Stomach smooth muscle (tissue), 2 donors: Measurements from ENCODE around the gene TSHZ1.

Source experiments
- H3K27ac ChIP-seq: one replicate; pipeline ENCODE4 v1.7.0; 2013; ENCODE audit warnings: mild to moderate bottlenecking, low read length, inconsistent platforms
- H3K27me3 ChIP-seq, 2 donors: one replicate each; pipeline ENCODE4 v1.7.0; 2013; ENCODE audit warnings: low read length in 2 of 2; ENCODE audit not compliant: insufficient read depth in 2 of 2, control insufficient read depth in 1 of 2
- H3K36me3 ChIP-seq, 2 donors: one replicate each; pipeline ENCODE4 v1.7.0; 2013; ENCODE audit warnings: low read length in 2 of 2; ENCODE audit not compliant: control insufficient read depth in 2 of 2, insufficient read depth in 2 of 2
- H3K4me1 ChIP-seq: one replicate; pipeline ENCODE4 v1.7.0; 2013; ENCODE audit warnings: low read length; ENCODE audit not compliant: control insufficient read depth, insufficient read depth
- H3K4me3 ChIP-seq, 2 donors: one replicate each; pipeline ENCODE4 v1.7.0; 2013; ENCODE audit warnings: low read length in 2 of 2
- H3K9ac ChIP-seq, 2 donors: one replicate each; pipeline ENCODE4 v1.7.0; 2013; ENCODE audit warnings: low read length in 2 of 2, mild to moderate bottlenecking in 1 of 2
- H3K9me3 ChIP-seq, 2 donors: one replicate each; pipeline ENCODE4 v1.7.0; 2013; ENCODE audit warnings: low read length in 2 of 2; ENCODE audit not compliant: control insufficient read depth in 2 of 2
- donor health status: healthy.
- donor health status: Pancreatic carcinoma.

TSHZ1 gene

DNA sequence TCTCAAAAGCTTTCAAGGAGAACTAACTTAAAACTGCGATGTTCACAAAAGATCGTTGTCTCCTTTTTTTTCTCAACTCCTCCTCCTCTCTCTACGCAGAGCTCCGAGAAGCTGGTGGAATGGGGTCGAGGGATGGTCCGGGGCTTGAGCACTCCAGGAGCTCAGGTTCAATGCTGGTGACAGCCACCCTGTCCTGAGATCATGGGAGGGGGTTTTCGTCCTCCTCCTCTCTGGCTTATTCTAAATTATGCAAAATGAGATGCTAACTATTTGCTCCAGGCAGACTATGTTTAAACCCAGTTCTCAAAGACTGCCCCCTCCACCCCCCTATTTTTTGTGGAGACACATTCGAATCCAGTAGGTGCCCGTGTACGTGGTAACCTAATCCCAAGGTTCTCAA is 11.8 kb downstream of the TSHZ1 start:
- peaks cover 49% of the 10 kb centered on the region for H3K4me1 ChIP-seq
- H3K4me3 ChIP-seq: peak overlapping the region in 1 of 2 donors; percentile 52
- H3K9ac ChIP-seq: peak overlapping the region; percentile 25 to 38
- no peaks in the 10 kb centered on the region for H3K36me3 ChIP-seq
- H3K27me3 ChIP-seq: no peaks in the 10 kb centered on the region
- no peaks in the 10 kb centered on the region for H3K9me3 ChIP-seq
- H3K27ac ChIP-seq: peak overlapping the region; percentile 37

DNA sequence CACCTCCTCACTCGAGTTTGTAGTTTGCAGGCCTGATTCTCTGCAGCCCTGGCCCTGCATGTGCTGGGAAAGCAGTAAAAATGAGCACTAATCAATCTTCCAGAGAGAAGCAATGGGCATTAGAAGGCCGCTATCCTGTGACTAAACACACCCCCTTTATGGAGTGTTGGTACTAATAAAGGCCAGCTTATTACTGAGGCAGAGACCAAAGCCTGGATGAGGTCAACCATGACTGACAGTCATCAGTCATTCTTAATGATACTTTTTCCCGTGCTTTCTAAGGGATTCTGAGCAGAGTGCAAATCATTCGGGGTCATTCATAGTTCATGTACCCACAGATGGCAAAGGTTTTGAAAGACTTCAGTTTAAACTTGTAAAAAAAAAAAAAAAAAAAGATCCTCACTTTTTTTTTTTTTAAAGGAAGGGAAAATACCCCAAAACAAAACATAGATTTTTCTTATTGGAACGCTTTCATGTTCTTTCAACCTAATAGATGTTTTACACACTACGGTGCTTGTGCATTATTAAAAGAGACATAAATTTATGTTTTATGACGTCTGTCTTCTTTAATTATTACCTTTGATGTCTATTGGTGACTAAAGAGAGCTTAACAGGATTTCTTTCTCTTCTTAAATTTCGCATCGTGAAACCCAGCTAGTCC is 13.2 kb downstream of the TSHZ1 start:
- peak overlapping the region; percentile 66 for H3K27ac ChIP-seq
- peaks cover 57% of the 10 kb centered on the region for H3K4me1 ChIP-seq
- H3K27me3 ChIP-seq: no peaks in the 10 kb centered on the region
- H3K9me3 ChIP-seq: no peaks in the 10 kb centered on the region
- H3K36me3 ChIP-seq: no peaks in the 10 kb centered on the region
- H3K9ac ChIP-seq: peak overlapping the region in 1 of 2 donors; percentile 18
- H3K4me3 ChIP-seq: no peak overlapping the region

DNA sequence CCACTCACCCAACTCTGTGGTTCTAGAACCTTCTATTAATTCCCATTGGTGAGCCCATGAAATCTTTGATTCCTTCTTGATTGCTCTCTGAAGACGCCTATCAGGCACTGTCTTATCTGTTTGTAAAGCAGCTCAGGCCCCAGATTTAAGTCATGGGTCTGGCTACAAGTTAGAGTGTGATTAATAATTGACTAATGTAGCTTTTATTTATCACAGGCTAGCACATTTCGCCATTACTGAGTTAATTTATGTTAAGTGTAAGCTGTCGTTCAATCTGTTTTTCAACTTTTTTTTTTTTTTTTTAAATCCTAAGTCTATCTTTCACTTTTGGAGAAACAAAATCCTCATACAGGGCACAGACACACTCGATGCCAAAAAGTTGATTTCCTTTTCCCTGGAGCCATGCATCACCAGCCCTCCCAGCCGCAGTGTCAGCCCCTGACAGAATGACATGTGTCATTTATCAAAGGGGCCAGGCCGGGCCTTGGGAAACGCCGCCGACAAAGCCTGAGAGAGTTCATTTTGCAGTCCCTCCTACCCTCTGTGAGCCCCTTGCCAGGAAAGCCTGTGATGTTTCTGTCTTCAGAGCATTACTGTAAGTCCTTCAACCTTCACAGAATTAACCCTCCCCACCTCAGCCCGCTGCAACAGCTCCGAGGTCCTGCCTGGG is 15.8 kb downstream of the TSHZ1 start:
- Histone ChIP-seq H3K27me3 (no peaks in the 10 kb centered on the region), H3K27ac (peak overlapping the region; percentile 66), H3K4me1 (peaks cover 61% of the 10 kb centered on the region), H3K9me3 (no peaks in the 10 kb centered on the region), H3K36me3 (peaks cover 0 to 3% of the 10 kb centered on the region in 2 donors), H3K4me3 (peak overlapping the region; percentile 33 to 69), H3K9ac (peak overlapping the region; percentile 32 to 51)

DNA sequence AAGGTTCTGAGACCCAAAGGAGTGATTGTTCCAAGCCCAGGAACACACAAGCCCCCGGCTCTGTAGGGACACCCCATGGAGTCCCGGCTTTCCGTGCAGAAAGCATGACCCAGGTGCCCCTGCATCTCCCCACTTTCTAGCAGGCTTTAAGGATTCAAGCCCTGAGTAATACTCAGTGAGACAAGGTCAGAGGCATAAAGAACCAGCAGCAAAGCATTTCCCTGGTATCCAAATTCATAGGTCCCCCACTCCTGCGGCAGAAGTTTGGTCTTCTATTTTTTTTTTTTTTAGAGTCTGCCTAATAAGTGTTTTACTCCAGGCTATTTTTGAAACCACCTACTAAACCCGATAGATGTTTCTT is 16.3 kb downstream of the TSHZ1 start:
- Histone ChIP-seq H3K27ac (peak overlapping the region; percentile 66), H3K4me3 (peak overlapping the region; percentile 33 to 69), H3K36me3 (peaks cover 0 to 3% of the 10 kb centered on the region in 2 donors), H3K9ac (peak overlapping the region; percentile 43 to 51), H3K4me1 (peaks cover 64% of the 10 kb centered on the region), H3K9me3 (no peaks in the 10 kb centered on the region), H3K27me3 (no peaks in the 10 kb centered on the region)

DNA sequence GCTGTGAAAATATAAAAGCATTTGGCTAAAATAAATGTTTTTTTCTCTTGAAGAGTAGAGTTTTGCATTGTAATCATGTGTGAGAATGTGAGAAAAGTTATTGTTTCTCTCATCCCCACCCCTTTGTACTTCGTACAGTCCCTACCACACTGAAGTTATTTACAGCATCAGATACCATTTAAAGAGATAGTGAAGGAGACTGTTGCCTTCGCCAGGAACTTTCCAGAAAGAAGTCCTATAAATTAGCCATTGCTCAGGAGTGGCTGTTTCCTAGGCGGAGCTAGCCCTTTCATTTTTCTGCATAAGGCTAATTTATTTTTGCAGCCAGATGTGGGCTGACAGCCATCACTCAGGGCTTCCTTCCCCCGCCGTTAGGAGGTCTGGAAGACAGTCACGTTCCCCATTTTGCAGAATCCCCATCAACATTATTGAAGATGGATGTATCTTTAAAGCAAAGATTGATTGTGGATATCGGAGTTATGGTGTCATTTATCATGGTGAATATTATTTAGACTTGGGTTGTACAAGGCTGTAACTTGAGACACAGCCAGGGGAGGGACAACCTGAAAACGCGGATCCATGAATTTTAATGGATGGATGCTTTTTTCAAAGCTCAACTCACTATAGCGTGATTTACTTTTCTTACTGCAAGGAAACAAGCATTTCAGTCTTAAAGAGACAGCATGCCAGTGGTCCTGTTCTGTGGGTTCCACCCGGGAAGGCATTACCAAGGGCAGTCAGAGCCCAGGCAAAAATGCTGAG is 17.1 kb downstream of the TSHZ1 start:
- no peaks in the 10 kb centered on the region for H3K27me3 ChIP-seq
- peak overlapping the region in 1 of 2 donors; percentile 43 for H3K9ac ChIP-seq
- peak overlapping the region; percentile 31 to 69 for H3K4me3 ChIP-seq
- H3K27ac ChIP-seq: peak overlapping the region; percentile 66
- H3K36me3 ChIP-seq: peaks cover 0 to 3% of the 10 kb centered on the region in 2 donors
- H3K9me3 ChIP-seq: no peaks in the 10 kb centered on the region
- peaks cover 62% of the 10 kb centered on the region for H3K4me1 ChIP-seq

DNA sequence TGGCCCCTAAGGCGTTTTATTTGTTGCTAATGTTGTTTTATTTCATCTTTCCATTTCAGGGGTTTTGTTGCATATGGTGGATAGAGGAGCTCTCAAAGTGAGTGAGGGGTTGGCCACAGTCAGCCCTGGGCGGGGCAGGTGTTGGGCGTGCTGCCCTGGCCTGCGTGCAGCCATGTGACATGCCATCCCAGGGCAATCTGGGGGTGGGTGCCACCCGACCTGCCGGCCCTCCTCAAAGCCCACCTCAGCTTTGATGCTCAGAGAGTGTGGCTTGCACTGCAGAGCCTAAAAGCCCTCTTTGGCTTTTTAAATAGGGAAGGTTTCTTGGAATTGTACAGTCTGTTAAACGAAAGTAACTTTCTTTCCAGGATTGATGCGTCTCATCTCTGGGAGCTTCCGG is 18.4 kb downstream of the TSHZ1 start:
- H3K4me3 ChIP-seq: no peak overlapping the region
- peaks cover 0 to 3% of the 10 kb centered on the region in 2 donors for H3K36me3 ChIP-seq
- H3K9ac ChIP-seq: no peak overlapping the region
- H3K27me3 ChIP-seq: no peaks in the 10 kb centered on the region
- H3K9me3 ChIP-seq: no peaks in the 10 kb centered on the region
- H3K4me1 ChIP-seq: peaks cover 61% of the 10 kb centered on the region
- H3K27ac ChIP-seq: peak overlapping the region; percentile 3

DNA sequence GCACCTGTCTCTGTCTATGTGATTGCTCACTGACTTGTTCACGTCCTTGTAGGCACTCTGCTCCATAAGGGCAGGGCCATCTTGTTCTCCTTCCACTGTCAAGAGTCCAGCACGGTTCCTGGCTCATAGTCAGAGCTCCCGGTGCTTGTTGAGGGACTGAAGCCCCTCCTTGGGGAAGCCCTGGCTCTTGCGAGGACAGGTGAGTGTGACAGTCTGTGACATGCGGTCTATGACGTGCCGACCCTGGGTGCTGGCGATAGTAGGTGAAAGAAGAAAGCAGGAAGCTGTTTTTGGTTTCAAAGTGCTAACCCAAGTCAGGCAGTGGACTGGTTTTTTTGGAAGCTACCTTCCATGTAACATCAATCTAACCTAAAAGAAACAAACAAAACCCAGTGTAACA is 18.8 kb downstream of the TSHZ1 start:
- peaks cover 62% of the 10 kb centered on the region for H3K4me1 ChIP-seq
- peak overlapping the region; percentile 3 for H3K27ac ChIP-seq
- H3K9me3 ChIP-seq: no peaks in the 10 kb centered on the region
- H3K9ac ChIP-seq: no peak overlapping the region
- H3K4me3 ChIP-seq: no peak overlapping the region
- no peaks in the 10 kb centered on the region for H3K27me3 ChIP-seq
- H3K36me3 ChIP-seq: peaks cover 0 to 3% of the 10 kb centered on the region in 2 donors

DNA sequence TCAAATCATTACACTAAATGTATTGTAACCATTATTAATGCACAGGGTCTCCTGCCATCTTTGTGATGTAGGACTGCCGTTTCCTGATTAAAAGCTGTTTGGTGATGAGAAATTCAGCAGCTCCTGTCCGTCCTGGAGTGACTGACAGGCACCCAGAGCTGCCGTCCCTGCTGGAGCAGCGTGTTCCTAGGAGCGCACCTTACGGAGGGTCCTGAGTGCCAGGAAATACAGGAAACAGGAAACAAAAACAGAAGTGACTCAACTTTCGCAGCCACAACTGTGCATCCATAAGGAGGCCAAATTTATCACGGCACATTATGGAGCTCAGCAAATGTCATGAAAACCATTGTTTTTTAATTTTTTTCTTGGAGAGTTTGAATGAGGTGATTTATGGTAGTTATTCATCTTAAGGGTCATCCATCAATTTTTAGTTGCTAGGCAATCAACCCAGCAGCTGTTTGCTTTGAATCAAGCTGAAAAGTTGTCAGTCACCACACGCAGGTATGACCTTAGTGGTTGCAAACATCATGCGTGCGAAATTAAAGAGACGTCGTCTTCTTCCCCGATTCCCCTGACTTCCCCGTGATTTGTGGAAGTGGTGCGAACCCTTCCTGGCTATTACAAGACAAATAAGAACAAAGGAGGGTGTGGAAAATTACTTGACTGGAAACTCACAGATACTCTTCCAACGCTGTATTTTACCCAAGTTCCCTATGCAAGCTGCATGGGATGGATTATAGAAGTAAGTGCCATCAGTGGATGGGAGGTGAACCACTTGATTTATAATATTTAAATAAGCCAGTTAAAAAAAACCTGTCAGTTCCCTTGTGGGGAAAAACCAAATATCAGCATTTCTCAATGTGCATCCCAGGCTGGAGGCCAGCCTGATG is 19.8 kb downstream of the TSHZ1 start:
- Histone ChIP-seq H3K4me1 (peaks cover 54% of the 10 kb centered on the region), H3K27me3 (no peaks in the 10 kb centered on the region), H3K4me3 (no peak overlapping the region), H3K9me3 (no peaks in the 10 kb centered on the region), H3K27ac (no peak overlapping the region), H3K9ac (no peak overlapping the region), H3K36me3 (peaks cover 5% of the 10 kb centered on the region in 2 donors)

DNA sequence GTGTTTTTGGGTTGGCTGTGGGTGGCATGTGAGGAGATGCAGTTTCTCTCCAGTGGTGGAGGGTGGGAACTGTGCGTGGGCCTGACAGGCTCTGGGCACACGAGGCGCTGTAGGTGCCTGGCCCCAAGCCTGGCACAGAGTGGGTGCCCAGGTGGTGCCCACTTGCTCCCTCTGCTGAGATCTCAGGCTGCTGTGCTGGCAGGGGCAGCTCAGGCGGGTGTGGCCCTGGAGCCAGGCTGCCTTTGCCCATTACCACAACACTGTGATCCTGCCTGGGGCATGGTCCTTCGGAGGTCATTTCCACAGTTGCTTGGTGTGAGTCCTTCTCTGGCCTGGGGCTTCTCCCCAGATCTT is 20.4 kb downstream of the TSHZ1 start:
- peaks cover 52% of the 10 kb centered on the region for H3K4me1 ChIP-seq
- H3K9me3 ChIP-seq: no peaks in the 10 kb centered on the region
- no peak overlapping the region for H3K4me3 ChIP-seq
- H3K27ac ChIP-seq: no peak overlapping the region
- peaks cover 5 to 6% of the 10 kb centered on the region in 2 donors for H3K36me3 ChIP-seq
- no peaks in the 10 kb centered on the region for H3K27me3 ChIP-seq
- no peak overlapping the region for H3K9ac ChIP-seq

DNA sequence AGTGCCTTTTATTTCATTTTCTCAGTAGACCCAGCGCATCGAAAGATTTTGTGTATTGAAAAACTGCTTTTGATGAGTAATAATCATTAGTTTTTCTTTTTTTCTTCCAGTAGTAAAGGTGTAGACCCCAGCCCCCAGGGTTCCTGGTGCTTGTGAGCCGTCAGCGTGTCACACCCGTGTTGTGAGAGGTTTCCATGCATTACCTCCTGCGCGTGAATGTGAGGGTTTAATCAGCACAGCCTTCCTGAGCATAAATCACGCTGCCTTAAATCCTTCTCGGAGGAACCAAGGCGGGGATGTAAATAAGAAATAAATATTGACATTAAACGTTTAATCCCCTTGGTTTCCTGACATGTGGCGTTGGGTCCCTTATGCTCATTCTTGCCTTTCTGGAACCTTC is 24.3 kb downstream of the TSHZ1 start:
- peaks cover 29% of the 10 kb centered on the region for H3K4me1 ChIP-seq
- no peaks in the 10 kb centered on the region for H3K27me3 ChIP-seq
- no peak overlapping the region for H3K27ac ChIP-seq
- peaks cover 5 to 6% of the 10 kb centered on the region in 2 donors for H3K36me3 ChIP-seq
- no peaks in the 10 kb centered on the region for H3K9me3 ChIP-seq
- H3K9ac ChIP-seq: no peak overlapping the region
- H3K4me3 ChIP-seq: no peak overlapping the region
